GM23248 (cell line): ENCODE data around the gene VAMP4.

Experiments
- EZH2 ChIP-seq: fragments of 200-600 bp; sonication (generic); IDR thresholded peaks from 2 replicates; pipeline ENCODE4 v1.6.1; 2018; ENCODE audit warnings: antibody characterized with exemption, mild to moderate bottlenecking; ENCODE audit not compliant: insufficient read depth, poor library complexity, severe bottlenecking
- EZH2phosphoT487 ChIP-seq: fragments of 200-600 bp; sonication (generic); IDR thresholded peaks from 2 replicates; pipeline ENCODE4 v1.6.1; 2018; ENCODE audit warnings: antibody characterized with exemption, moderate library complexity, mild to moderate bottlenecking, low read depth; ENCODE audit not compliant: insufficient read depth

- no peak for TF ChIP-seq EZH2phosphoT487
- no peak for TF ChIP-seq EZH2
Observed at GRCh38 chr1:171683870-171684269, 58.0 kb downstream of the VAMP4 start.
